Nephron progenitor cell (in vitro differentiated cells): ENCODE data around the gene EIF1AX.
"Not testable (repeated sequence)": the region's sequence is repeated elsewhere in the genome, so short reads cannot be mapped to it uniquely, and the experiment has no call there.

Source experiments
- DNase-seq: peaks from one replicate; pipeline ENCODE4 v3.0.0; 2021
- H3K27ac Mint-ChIP-seq: 2 replicates; pipeline ENCODE4 v1.8.0; 2021; ENCODE audit warnings: mild to moderate bottlenecking, moderate library complexity, mixed read lengths
- H3K27me3 Mint-ChIP-seq: 2 replicates; pipeline ENCODE4 v1.8.0; 2021; ENCODE audit warnings: mild to moderate bottlenecking, low read depth, mixed read lengths; ENCODE audit not compliant: poor library complexity
- H3K36me3 Mint-ChIP-seq: 2 replicates; pipeline ENCODE4 v1.8.0; 2021; ENCODE audit warnings: low read depth, mixed read lengths
- H3K4me1 Mint-ChIP-seq: 2 replicates; pipeline ENCODE4 v1.8.0; 2021; ENCODE audit warnings: mixed read lengths
- H3K4me3 Mint-ChIP-seq: 2 replicates; pipeline ENCODE4 v1.8.0; 2021; ENCODE audit warnings: mild to moderate bottlenecking, moderate library complexity, mixed read lengths
- H3K9me3 Mint-ChIP-seq: 2 replicates; pipeline ENCODE4 v1.8.0; 2021; ENCODE audit warnings: mild to moderate bottlenecking, moderate library complexity, mixed read lengths
- TF ChIP-seq, protein P1 (sequence below): fragments of 200-600 bp; sonication (generic); IDR thresholded peaks from 2 replicates; pipeline ENCODE4 v1.5.0; 2021; ENCODE audit warnings: antibody characterized with exemption

Gene EIF1AX

DNA sequence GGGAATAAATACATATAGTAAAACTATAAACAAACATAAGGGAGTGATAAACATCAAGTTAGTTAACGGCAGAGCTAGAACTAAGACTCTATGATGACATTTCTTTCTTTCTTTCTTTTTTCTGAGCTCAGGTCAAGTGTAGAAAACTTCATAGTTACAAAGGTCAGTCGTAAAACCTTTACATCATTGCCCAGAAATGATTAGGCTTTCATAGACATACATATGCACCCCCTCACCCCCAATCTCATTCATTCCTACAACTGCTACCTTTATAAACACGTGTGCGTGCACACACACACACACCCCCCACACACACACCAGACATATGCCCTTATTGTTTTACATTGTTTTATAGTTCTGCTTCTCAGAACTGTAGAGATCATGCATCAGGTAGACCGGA is 5.7 kb downstream of the EIF1AX start:
- DNase-seq, result no peak
- Mint-ChIP-seq H3K27ac (no peak overlapping the region), H3K4me3 (no peak overlapping the region), H3K36me3 (peaks cover 54% of the 10 kb centered on the region), H3K27me3 (no peaks in the 10 kb centered on the region), H3K4me1 (peaks cover 15% of the 10 kb centered on the region), H3K9me3 (peaks cover 44% of the 10 kb centered on the region)
- TF ChIP-seq, protein P1, sequence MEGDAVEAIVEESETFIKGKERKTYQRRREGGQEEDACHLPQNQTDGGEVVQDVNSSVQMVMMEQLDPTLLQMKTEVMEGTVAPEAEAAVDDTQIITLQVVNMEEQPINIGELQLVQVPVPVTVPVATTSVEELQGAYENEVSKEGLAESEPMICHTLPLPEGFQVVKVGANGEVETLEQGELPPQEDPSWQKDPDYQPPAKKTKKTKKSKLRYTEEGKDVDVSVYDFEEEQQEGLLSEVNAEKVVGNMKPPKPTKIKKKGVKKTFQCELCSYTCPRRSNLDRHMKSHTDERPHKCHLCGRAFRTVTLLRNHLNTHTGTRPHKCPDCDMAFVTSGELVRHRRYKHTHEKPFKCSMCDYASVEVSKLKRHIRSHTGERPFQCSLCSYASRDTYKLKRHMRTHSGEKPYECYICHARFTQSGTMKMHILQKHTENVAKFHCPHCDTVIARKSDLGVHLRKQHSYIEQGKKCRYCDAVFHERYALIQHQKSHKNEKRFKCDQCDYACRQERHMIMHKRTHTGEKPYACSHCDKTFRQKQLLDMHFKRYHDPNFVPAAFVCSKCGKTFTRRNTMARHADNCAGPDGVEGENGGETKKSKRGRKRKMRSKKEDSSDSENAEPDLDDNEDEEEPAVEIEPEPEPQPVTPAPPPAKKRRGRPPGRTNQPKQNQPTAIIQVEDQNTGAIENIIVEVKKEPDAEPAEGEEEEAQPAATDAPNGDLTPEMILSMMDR, result no peak

- H3K4me1 Mint-ChIP-seq, result no peaks in the 10 kb centered on the region
- H3K27ac Mint-ChIP-seq, result no peak overlapping the region
- H3K4me3 Mint-ChIP-seq, result no peak overlapping the region
- H3K9me3 Mint-ChIP-seq, result peaks cover 23% of the 10 kb centered on the region
- peaks cover 40% of the 10 kb centered on the region for H3K36me3 Mint-ChIP-seq
- no peaks in the 10 kb centered on the region for H3K27me3 Mint-ChIP-seq
- DNase-seq, result no peak
- TF ChIP-seq, protein P1, result no peak
Measured at GRCh38 chrX:20132666-20133065, 9.0 kb downstream of the EIF1AX start.

DNA sequence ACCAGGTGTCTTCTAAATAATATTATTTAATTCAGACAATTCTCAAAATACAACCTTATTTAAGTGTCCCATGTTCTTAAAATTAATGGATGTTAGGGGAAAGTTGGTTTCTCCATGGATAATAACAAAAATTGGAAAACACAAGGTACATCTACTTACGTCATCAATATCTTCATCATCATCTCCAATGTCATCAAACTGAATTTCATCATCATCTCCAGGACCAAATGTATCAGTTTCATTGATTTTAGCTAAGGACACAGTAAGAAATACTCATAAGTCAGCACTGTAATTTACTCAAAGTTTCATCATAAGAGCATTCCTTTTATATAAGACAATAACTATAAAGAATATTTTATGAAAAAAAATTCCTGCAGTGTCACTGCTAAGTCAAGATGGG is 11.3 kb downstream of the EIF1AX start:
- Mint-ChIP-seq H3K4me3 (no peak overlapping the region), H3K27ac (no peak overlapping the region), H3K36me3 (peaks cover 20% of the 10 kb centered on the region), H3K27me3 (no peaks in the 10 kb centered on the region), H3K4me1 (no peaks in the 10 kb centered on the region), H3K9me3 (peaks cover 12% of the 10 kb centered on the region)
- TF ChIP-seq, protein P1, result no peak
- no peak for DNase-seq

DNA sequence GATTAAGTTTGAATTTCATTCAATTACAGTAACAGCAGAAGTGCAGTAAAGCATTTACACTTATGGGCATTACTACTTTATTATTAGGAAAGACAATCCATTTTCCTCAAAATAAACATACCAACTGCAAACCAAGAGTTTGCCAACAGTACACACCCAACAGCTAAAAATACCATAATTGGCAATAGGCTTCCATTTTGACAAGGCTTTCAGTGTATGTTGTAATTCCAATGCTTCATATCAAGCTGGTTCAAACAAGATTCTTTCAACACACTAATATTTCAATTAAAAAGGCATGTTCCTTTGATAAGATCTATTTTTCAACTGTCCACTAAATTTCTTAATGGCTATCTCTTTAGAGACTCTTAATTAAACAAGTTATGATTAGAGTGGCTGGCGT is 12.1 kb downstream of the EIF1AX start:
- Mint-ChIP-seq H3K27me3 (no peaks in the 10 kb centered on the region), H3K4me1 (no peaks in the 10 kb centered on the region), H3K36me3 (peaks cover 17% of the 10 kb centered on the region), H3K27ac (no peak overlapping the region), H3K4me3 (no peak overlapping the region), H3K9me3 (peaks cover 12% of the 10 kb centered on the region)
- TF ChIP-seq, protein P1, result no peak
- no peak for DNase-seq

DNA sequence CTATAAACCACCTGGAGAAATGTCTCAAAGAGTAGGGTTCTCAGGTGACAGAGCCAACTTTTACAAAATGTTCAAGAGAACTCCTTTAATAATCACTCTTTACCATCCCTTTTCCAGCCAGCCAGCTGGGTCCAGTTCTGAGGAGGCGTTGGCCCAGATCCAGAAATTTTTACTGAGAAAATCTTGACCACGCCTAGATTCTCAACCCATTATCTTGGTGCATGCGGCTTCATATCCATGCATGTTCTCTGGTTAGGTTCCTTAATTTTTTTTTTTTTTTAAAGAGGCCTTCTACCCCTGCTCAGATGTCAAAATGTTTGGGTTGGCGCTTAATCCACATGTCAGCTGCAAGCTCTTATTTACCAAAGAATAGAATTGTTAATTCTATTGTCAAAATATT is 13.0 kb downstream of the EIF1AX start:
- H3K27me3 Mint-ChIP-seq, result no peaks in the 10 kb centered on the region
- no peak overlapping the region for H3K4me3 Mint-ChIP-seq
- TF ChIP-seq, protein P1, result no peak
- peaks cover 12% of the 10 kb centered on the region for H3K9me3 Mint-ChIP-seq
- H3K36me3 Mint-ChIP-seq, result peaks cover 13% of the 10 kb centered on the region
- no peak for DNase-seq
- H3K4me1 Mint-ChIP-seq, result no peaks in the 10 kb centered on the region
- no peak overlapping the region for H3K27ac Mint-ChIP-seq

DNA sequence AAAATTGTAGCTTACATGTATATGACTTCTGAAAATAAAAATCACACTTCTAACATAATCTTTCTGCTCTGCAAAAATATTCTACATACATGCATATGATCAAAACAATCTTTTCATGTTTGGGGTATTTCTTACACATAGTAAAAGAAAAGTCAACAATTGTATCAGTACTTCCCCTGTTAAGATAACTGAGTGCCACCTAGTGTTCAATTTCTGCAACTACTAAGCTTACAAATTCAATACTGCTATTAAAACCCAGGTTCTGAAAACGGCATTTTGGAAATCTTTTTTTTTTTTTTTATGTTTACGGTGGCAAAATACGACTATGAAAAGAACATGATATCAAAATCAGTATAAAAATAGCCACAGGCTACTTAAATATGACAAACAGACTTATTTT is 14.2 kb downstream of the EIF1AX start:
- H3K4me3 Mint-ChIP-seq, H3K36me3 Mint-ChIP-seq, H3K4me1 Mint-ChIP-seq, H3K9me3 Mint-ChIP-seq, H3K27me3 Mint-ChIP-seq, H3K27ac Mint-ChIP-seq, DNase-seq: not testable (repeated sequence)
- TF ChIP-seq, protein P1, result peak; percentile 28

- peaks cover 10% of the 10 kb centered on the region for H3K9me3 Mint-ChIP-seq
- H3K27ac Mint-ChIP-seq, H3K4me3 Mint-ChIP-seq, DNase-seq, H3K36me3 Mint-ChIP-seq, H3K27me3 Mint-ChIP-seq, H3K4me1 Mint-ChIP-seq: not testable (repeated sequence)
Measured at GRCh38 chrX:20126833-20127232, 14.8 kb downstream of the EIF1AX start.
